HG03159 (cell line): ENCODE results near the gene APOL4.
"Not testable (repeated sequence)": the region's sequence is repeated elsewhere in the genome, so short reads cannot be mapped to it uniquely, and the experiment has no call there.

ENCODE experiments used
- ATAC-seq: cut with Tn5 transposase; IDR thresholded peaks from one replicate; pipeline ENCODE4 v1.9.1; 2021; ENCODE audit warnings: mild to moderate bottlenecking, moderate library complexity; ENCODE audit not compliant: unreplicated experiment

The APOL4 gene, protein sequence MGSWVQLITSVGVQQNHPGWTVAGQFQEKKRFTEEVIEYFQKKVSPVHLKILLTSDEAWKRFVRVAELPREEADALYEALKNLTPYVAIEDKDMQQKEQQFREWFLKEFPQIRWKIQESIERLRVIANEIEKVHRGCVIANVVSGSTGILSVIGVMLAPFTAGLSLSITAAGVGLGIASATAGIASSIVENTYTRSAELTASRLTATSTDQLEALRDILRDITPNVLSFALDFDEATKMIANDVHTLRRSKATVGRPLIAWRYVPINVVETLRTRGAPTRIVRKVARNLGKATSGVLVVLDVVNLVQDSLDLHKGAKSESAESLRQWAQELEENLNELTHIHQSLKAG

DNA sequence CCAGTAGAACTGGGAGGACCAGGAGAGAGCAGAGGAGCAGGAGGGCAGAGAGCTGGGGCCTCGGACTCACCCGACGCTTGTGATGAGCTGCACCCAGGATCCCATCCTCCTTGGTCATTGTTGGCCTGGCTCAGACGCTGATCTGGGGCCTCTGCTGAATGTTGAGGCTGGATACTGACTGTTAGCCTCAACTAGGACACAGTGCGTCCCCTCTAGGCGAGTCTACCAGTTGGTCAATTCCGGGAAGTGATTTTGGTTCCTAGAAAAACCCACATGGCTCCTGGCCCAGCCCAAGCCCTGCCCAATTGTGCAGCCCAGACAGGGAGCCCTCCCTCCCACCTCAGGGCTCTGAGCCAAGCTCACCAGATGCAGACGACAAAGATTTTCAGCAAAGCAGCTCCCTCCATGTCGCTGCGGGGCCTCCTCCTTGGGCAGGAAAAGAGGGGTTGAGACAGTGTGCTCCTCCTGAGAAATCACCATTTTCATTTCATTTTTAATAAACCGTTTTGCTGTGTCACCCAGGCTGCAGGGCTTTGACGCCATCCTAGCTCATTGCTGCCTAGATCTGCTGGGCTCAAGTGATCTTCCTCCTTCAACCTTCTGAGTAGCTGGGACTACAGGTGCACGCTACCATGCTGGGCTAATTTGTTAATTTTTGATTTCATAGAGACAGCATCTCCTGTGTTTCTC is at the start of gene APOL4:
APOL4 (minus strand) TSS at position 180 of the 690 bp plus-strand sequence; CDS start at position 105, 75 bp downstream.
- ATAC-seq: no peak

DNA sequence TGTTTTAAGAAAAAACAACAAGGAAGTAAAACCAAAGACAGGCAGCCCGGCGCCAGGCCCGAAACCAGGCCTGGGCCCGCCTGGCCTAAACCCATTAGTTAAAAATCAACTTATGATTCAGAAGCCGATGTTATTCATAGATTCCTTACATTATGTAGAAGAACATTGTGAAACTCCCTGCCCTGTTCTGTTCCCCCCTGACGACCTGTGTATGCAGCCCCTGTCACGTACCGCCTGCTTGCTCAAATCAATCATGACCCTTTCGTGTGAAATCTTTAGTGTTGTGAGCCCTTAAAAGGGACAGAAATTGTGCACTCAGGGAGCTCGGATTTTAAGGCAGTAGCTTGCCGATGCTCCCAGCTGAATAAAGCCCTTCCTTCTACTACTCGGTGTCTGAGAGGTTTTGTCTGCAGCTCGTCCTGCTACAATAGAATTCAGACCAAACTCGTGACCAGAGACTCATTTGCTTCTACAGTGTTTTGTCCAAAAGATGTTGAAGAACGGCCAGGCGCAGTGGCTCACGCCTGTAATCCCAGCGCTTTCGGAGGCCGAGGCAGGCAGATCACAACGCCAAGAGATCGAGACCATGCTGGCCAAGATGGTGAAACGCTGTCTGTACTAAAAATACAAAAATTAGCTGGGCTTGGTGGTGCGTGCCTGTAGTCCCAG is 48.8 kb upstream of the APOL4 start:
- not testable (repeated sequence) for ATAC-seq

DNA sequence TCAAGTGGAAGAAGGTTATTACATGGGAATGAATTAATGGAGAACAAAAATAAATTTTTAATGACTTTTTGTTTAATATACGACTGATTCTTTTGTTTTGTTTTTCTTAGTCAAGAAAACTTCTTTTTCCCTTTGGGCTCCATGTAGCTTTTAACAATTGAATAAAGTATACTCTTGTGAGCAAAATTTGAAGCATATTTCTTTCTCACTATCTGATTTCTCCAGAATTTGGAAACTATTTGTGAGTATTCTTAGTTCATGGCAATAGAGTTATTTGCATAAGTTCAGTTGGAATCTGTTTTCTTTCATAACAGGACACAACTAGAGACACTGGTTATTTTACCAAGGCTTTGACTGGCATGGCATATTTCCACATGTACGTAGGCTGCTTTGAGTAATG is 47.6 kb upstream of the APOL4 start:
- ATAC-seq: no peak

DNA sequence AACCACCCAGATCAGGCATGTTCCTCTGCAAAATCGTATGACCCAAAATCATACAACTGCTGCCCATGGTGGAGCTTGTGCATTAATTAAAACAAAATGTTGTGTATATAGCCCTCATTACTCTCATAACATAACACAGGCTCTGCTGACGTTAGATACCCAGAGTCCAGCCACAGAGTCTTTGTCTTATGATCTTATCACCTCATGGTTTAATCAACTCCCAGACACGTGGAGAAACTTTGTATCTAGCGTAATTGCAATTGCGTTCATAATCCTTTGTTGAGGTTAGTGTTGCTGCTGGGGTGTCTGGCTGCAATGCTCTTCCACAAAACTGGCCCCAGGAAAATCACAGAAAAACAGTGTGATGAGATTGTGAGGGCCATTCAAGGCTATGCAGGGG is 46.3 kb upstream of the APOL4 start:
- no peak for ATAC-seq

DNA sequence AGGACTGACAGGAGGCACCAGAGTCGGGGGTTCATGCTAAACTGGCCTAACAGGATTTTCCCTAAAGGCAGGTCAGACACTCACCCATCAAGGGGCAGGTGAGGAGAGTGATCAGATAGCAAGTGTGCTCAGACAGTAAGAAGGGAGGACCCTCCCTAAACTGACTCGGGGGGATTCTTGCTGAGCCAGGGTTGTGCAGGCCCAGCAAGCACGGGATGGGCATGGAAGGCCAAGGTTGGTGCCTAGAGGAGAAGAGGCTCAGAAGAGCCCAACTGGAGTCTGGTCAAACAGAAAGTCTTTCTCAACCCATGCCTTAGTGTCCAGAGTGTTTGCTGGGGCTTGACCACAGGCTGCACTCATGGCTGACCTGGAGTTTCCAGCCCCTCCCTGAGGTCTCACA is 45.1 kb upstream of the APOL4 start:
- no peak for ATAC-seq

DNA sequence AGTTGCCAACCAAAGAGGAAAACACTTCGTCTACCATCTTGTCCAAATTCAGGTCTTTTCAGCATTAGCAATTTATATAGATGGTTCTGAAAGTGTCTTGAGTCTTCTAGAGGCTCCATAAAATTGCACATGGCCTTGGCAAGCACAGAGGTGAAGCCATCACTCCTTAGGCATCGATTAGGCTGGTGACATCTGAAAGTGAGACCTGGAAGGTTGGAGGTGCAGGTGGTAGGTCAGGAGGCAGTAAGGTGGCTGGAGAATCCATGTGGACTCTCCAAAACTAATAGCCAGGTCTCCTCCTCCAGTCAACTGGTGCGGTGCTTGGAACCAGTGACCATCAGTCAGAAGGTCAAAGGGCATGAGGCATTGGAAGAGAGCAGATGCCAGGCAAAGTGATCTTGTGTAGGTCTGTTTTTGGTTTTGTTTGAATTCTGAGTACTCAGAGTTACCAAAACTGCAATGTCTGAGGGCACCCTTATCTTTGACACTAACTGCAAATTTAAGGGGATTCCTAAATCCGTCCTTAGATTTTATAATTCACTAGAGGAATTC is 44.3 kb upstream of the APOL4 start:
- ATAC-seq: no peak

DNA sequence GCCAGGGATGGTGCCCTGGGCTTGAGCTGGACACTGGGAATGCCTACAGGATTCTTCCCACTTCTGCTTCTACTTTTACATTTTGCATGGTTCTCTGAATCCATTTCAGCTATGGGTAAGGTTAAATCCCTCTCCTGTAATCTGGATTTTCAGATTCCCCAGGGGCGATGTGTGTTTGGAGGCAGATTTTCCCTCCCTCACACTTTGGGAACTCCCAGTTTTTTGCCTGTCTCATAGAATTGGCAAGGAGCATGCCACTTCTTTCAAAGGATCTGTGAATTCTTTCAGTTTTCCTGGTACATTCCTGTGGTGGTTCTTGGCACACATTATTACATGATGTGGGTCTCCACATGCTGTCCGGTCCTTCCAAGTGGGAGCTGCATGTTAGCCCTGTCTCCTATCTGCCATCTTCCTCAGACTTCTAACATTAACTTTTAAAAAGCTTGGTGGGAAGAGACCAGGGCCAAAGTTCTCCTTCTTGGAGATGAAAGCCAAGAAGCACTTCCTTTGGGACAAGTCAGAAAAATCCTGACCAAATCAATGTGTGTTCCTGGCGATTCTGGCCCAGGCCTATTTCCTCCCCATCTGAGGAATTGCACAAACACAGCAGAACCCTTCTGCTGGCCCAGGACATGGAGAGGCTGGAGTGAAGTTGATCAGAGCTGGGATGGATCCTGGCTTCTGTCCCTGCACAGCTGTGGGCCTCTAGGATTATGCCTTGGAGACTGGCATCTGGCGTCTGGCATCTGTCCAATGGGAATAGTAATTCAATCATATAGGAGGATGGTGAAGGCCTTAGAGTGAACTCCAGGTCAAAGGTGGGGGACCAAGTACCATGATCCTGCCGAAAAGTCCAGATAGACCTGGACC is 43.1 kb upstream of the APOL4 start:
- ATAC-seq: no peak

DNA sequence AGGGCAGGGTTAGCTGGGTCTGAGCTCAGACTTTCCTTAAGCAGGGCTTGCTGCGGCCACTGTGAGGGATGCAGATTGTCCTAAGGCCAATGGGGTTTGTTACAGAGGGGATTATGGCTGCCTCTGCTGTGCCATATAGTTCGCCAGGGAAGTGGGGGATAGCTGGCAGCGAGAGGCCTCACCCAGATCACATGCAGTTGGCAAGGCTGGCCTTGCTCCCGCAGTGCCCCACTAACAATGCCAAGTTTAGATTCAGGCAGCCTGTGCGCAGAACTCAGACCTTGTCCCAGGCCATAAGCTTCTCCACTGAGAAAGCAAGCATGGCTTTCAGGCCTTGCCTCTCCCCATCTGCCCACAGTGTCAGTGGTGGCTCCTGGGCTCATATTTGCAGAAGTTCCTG is 42.4 kb upstream of the APOL4 start:
- no peak for ATAC-seq

DNA sequence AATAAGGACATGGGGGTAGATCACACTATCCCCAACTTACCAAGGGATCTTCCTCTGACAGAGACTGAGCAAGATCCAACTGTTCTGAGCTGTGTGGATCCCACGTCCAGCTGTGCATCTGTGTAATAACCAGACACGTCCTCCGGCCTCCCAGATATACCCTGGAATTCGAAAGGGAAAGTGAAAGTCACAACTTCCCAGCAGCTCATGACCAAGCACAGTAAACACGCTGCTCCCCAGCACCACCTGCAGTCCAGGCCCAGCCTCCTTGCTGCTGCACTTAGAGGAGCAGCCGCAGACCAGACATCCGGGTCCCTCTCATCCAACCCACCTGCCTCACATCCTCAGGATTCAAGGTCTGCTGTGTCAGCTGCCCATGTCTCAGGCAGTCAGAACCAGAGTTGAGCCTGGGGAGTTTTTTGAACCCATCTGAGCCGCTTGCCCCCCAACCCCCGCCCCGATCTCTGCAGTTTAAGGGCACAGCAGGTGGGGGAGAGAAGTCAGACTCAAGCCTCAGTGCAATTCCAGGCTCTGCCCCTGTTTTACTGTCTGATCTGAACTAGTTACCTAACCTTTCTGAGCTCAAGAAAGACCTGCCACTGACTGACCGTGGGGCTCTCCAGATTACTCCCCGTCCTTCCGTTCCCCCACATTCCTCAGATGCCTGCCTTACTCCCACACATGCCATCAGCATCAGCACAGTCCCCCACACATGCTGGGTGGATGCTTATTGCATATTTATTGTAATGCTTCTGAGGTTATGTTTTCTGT is 38.0 kb upstream of the APOL4 start, which contains the start of gene APOL2:
APOL2 (minus strand) TSS at position 127 of the 771 bp plus-strand sequence. CDS start 6,365 bp downstream, outside the sequence.
- peak; percentile 78 for ATAC-seq

DNA sequence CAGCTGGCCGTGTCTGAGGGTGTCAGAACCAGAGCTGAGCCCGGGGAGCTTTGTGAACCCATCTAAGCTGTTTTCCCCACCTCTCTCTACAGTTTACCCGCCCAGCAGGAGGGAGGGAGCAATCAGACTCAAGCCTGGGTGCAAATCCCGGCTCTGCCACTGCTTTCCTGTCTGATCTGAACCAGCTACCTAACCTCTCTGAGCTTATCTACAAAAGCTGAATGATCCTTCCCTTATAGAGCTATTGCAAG is 37.5 kb upstream of the APOL4 start:
- no peak for ATAC-seq

DNA sequence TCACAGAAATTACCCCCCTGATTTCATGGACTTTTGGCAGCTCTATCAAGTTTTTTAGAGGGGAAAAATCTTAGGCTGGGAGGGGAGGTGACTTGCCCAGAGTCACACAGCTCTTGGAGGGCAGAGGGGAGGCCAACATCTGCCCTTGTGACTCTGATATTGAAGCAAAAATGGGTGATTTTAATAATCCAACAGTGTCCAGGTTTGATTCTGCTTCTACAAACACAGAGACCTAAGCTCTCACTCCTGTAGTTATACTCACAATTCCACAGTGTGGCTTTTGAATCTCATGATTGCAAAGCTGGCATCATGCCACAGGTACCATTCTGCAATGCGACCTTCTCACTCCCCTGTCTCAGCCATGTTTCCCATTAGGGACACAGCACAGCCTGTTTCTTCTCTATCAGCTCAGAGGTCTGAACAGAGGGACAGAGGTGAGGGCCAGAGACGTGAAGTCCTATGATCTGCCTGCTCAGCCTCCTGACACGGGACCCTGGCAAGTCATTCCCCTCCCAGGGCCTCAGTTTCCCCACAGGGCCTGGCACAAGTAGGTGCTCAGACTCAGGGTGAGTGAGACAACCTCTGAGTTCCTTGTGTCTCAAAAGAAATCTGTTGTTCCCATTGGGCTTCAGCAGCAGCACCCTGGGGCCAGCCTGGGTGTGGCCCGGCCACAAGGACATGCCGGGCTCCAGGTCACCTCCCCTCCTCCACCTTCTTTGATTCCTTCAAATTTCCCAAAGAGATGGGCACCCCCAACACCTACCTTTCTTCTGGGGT is 37.0 kb upstream of the APOL4 start:
- peak; percentile 15 for ATAC-seq

DNA sequence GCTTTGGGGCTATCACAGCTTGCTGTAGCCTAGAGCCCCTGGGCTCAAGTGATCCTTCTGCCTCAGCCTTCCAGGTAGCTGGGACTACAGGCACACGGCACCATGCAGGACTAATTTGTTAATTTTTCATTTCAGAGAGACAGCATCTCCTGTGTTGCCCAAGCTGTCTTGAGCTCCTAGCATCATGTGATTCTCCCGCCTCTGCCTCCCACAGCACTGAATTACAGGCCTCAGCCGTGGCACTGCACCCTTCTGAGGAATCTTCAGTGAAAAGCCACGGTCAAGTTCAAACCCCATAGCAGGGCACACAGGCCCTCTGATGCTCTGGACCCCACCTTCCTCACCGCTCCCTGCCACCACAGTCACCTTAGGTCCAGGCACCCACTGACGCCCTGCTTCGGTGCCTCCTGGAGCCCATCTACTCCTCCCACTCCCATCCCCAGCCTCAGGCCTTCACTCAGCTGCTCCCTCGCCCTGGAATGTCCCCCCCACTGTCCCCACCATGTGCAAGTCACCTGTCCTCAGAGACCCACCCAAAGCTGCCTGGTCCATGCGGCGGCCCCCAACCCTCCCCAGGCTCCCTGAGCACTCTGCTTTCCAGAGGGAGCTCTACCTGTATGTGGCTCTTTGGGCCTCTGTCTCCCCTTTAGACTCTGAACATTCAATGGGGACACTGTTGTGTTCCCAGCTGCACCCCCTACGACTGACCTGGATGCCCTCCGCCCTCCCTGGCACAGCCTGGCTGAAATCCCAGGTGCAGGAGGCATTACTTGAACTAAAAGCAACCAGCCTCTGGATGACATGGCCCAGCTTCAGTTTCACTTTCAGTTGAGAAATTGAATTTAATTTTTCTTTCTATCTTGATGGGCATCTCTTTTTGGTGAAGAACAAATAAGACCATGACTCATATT is 36.1 kb upstream of the APOL4 start:
- ATAC-seq: no peak

DNA sequence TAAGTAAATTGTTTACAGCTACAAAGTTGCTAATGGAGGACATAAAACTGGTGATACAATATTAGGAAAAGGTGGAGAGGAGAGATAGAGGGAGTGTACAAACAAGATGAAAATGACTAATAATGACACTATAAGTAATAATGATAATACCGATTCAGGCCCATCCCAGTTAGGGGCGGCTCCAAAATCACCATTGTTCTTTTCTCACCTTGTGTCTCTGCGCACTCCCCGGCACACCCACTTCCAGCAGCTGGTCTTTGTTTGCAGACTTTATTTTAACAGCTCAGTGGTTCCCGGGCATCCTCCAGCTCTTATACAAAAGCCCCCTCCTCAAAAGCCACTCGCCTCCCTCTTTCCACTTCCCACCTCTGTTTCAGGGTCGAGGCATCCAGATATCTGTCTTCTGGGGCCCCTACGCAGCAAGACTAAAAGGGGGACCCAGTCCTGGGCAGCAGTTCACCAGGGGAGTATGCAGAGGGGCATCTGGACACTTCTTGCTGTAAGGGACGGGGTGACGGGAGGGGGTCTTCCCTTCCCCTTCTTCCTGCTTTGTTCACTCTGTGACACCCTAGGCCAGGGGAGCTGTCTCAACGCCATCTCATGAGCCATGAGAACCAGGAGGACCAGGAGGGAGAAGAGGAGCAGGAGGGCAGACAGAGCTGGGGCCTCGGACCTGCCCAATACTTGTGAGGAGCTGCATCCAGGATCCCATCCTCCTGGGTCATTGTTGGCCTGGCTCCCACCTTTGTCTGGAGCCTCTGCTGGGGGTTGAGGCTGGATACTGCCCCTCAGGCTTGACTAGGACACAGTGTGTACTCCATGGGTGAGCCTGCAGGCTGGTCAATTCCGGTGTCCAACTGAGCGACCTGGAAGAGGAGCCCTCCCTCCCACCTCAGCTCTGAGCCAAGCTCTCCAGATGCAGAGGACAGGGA is 35.0 kb upstream of the APOL4 start:
- ATAC-seq: no peak

DNA sequence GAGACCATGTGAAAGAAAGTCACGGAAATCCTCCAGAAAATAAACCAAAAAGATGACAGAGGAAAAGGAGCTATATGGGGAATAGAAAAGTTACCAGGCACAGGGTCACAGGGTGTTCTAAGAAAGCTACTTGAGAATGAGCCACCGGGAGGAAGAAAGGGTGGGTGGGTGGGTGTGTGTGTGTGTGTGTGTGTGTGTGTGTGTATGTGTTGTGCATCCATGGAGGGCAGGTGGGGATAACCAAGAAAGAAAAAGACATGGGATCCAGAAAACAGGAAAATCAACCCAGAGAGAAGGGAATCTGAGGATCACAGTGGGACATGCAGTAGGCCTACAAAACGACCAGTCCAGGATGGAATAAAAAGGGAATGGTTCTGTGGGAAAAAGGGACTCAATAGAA is 34.0 kb upstream of the APOL4 start:
- ATAC-seq: no peak

DNA sequence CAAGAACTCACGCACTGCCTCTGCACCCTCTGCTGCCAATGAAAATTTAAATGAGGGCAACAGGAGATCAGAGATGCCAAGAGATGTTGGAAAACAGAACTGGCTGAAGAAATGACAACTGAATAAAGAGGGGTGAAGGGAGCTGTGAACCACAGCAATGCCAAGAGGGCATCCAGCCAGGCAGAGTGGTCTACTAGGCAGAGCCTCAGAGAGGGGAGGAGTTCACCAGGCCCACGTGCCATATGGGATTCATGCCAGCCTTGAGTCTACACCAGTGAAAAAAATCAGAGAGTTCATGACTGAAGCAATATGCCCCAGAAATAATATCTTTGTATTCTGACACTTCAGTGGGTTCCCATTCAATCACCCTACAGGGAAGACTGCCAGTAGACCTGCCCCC is 33.3 kb upstream of the APOL4 start:
- ATAC-seq: no peak

DNA sequence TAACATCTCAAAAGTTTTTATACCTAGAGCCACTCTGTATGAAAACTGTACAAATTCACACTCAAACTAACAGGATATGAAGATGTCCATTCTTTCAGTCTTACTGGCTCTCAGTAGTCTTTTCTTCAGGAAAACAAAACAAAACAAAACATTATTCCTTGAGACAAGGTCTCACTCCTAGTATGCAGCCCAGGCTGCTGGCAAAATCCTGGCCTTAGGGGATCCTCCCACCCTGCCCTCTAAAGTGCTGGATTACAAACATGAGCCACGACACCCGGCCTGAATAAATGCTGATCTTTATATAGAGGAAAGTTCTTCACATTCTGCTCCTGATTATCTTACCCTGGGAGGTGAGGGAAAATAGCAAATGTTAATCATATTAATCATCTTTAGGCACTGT is 32.6 kb upstream of the APOL4 start:
- ATAC-seq: no peak

DNA sequence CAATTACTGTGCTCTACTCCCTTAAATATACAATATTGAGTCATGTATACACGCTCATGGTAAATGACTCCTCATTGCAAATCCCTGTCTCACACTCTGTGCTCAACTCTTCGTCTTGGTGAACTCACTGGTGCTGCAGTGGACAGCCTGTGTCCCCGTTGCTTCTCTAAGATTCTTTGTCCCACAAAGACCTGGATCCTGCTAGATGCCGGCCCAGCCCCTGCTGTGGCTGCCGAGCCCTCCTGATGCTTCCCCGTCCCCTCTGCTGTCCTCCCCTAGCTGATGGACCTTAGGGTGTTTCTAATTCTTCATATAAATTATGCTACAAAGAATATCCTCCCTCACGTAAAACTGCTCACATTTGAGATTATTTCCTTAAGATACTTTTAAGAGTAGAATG is 32.2 kb upstream of the APOL4 start:
- no peak for ATAC-seq
